GM12892 (cell line): ENCODE data around the gene RASSF8.

ENCODE experiments used
- POLR2A ChIP-seq: IDR thresholded peaks from 2 replicates; pipeline ENCODE4 v1.6.1; 2011; ENCODE audit warnings: low read depth, low read length, control low read depth
- POLR2AphosphoS5 ChIP-seq: IDR thresholded peaks from 2 replicates; pipeline ENCODE4 v1.6.1; 2011; ENCODE audit warnings: low read depth, low read length, control low read depth
- TAF1 ChIP-seq: IDR thresholded peaks from 2 replicates; pipeline ENCODE4 v1.6.1; 2011; ENCODE audit warnings: low read depth, mild to moderate bottlenecking, control low read depth, low read length, borderline replicate concordance

DNA sequence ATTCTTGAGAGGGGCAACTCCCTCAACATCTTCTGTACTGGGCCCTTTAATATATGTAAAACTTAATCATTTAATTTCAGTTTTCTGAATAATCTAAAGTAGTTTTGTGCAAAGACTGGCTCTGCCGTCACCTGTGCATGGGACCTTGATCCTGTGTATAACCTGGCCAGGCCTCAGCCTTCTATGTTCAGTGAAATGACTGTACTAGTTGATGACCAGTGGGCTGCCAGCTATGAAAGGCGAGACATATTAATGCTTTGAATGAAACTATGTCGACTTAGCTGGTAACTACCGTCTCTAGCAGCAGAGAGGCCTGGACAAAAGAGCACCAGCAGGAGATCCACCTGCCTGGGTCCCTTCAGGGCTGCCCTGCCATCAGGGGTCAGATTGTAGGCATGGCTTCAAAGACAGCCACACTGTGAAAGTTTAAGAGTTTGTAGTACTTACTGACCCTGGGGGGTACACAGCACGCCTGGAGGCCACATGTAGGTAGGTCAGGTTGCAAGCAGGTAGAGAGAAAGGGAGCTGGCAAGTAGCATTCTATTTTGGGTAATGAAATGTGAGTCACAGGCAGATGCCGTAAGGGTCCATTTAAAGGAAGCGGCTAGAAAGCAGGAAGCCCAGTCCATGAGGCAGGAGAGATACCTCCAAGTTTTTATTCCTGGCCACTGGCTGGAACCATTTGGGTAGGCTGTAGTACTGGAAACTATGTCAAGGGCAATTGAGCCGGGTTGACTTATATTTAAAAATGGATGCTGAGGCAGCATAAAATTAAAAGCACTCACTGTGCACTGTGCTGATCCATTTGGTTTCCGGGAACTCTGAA lies 89.1 kb downstream of the RASSF8 start:
- TF ChIP-seq POLR2A (no peak), TAF1 (no peak), POLR2AphosphoS5 (no peak)
